Measurements from ENCODE around the gene DMBT1. TPM values are rescaled to one million over a fixed set of nuclear protein-coding genes. Genes with fewer than 3 reads are reported as not detected.

The DMBT1 gene
- total and polyA plus RNA-seq, 7 experiments from 2014 or later, result not detected

DNA sequence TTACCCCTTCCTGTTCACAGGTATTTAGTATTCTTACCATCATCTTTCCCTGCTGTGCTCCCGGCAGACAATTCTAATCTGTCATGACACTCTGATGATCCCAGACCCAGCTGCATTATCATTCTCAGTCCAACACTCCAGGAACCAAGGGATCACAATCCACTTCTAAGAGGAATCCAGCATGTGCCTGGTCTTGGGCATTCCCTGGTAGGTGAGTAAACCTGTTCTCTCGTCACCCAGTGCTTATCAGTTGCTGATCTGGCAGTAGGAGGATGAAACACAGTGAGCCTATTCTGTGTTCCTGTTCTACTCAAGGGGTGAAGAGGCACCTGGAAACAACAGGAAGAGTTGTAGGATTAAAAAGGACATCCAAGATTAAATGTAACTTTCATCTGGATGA lies 1.3 kb upstream of the DMBT1 start:
- peaks cover 0 to 35% (median 22%) of the 10 kb centered on the region in 5 donors for H3K27me3 Mint-ChIP-seq
- no peaks in the 10 kb centered on the region for H3K36me3 Mint-ChIP-seq
- Histone ChIP-seq H3K4me3 (ENCODE audit: low read length) (no peak overlapping the region), H3K27me3 (ENCODE audit: control insufficient read depth in 2 of 2, insufficient read depth in 2 of 2, low read length in 2 of 2) (no peaks in the 10 kb centered on the region), H3K36me3 (ENCODE audit: control insufficient read depth in 2 of 3, insufficient read depth in 3 of 3, low read length in 3 of 3) (no peaks in the 10 kb centered on the region), H3K27ac (ENCODE audit: low read depth, low read length) (no peak overlapping the region), H3K4me1 (ENCODE audit: control insufficient read depth in 2 of 2, insufficient read depth in 2 of 2, low read length in 2 of 2) (peaks cover 9 to 10% of the 10 kb centered on the region in 2 donors), H3K9me3 (ENCODE audit: control insufficient read depth in 2 of 3, low read length in 3 of 3) (no peaks in the 10 kb centered on the region)
- ChIA-PET CTCF (interaction anchor here (1.2 kb wide), 1 partner anchor 10 kb away, joined by 3 read pairs; no protein-coding TSS in a partner anchor), POLR2A (no interaction called here)
- ATAC-seq, result no peak
- intact Hi-C loops (cut with micrococcal nuclease), result no loop called here
- H3K4me1 Mint-ChIP-seq, result peaks cover 11 to 28% (median 21%) of the 10 kb centered on the region in 7 donors
- peaks cover 0 to 2% (median 0%) of the 10 kb centered on the region in 11 donors for H3K9me3 Mint-ChIP-seq
- no peak for DNase-seq
- H3K4me3 Mint-ChIP-seq, result peak overlapping the region in 4 of 10 donors; percentile 14 to 62 (median 24)
- peak overlapping the region in 1 of 9 donors; percentile 15 for H3K27ac Mint-ChIP-seq

DNA sequence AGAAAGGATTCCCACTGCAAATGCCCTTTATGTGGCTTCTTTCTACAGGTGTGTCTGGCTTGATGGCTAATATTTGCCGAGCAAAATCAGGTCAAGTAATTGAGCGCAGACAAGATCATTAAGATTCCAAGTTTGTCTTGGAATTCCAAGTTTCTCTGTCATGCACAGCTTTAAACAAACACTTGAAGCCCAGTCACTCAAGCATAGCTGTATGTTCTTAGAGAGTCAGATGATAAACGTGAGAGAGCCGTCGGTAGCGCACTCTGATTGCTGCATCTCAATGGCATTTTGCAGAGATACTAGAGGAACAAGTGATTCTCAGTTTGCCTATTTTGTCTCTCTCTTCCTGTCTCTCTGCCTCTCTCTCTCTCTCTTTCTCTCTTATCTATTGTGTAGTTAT lies 658 bp downstream of the DMBT1 start:
- Mint-ChIP-seq H3K4me1 (peaks cover 11 to 33% (median 22%) of the 10 kb centered on the region in 7 donors), H3K36me3 (no peaks in the 10 kb centered on the region), H3K9me3 (peaks cover 0 to 2% (median 0%) of the 10 kb centered on the region in 11 donors), H3K27ac (no peak overlapping the region), H3K4me3 (no peak overlapping the region), H3K27me3 (peaks cover 0 to 42% (median 33%) of the 10 kb centered on the region in 5 donors)
- Histone ChIP-seq H3K4me3 (ENCODE audit: low read length) (no peak overlapping the region), H3K9me3 (ENCODE audit: control insufficient read depth in 2 of 3, low read length in 3 of 3) (no peaks in the 10 kb centered on the region), H3K4me1 (ENCODE audit: control insufficient read depth in 2 of 2, insufficient read depth in 2 of 2, low read length in 2 of 2) (peaks cover 9 to 10% of the 10 kb centered on the region in 2 donors), H3K27me3 (ENCODE audit: control insufficient read depth in 2 of 2, insufficient read depth in 2 of 2, low read length in 2 of 2) (peaks cover 0 to 3% of the 10 kb centered on the region in 2 donors), H3K36me3 (ENCODE audit: control insufficient read depth in 2 of 3, insufficient read depth in 3 of 3, low read length in 3 of 3) (no peaks in the 10 kb centered on the region), H3K27ac (ENCODE audit: low read depth, low read length) (no peak overlapping the region)
- no peak for DNase-seq
- intact Hi-C loops (cut with micrococcal nuclease), result loop anchor here in 1 of 2 donors (10.0 kb wide), 1 partner anchor 126 kb away; no protein-coding TSS in a partner anchor
- ATAC-seq, result no peak
- ChIA-PET POLR2A (no interaction called here), CTCF (interaction anchor here (0.7 kb wide), 1 partner anchor 117 kb away, joined by 4 read pairs; no protein-coding TSS in a partner anchor)

DNA sequence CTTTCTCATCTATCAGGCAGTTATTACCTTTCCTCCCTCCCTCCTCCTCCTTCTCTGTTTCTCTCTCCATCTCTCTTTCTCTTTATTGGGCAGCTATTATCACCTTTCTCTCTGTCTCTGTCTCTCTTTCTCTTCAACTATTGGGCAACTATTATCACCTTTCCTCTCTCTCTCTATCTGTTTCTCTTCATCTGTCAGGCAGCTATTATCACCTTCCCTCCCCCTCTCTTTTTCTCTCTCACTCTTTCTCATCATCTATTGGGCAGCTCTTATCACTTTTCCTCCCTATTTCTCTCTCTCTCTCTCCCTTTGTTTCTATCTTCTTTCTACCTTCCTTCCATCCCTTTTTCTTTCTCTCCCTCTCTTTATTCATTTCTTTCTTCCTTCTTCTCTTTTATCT lies 1.2 kb downstream of the DMBT1 start:
- peaks cover 9 to 10% of the 10 kb centered on the region in 2 donors for H3K4me1 ChIP-seq (ENCODE audit: control insufficient read depth in 2 of 2, insufficient read depth in 2 of 2, low read length in 2 of 2)
- ChIA-PET POLR2A (no interaction called here), CTCF (no interaction called here)
- H3K4me1 Mint-ChIP-seq, result peaks cover 11 to 33% (median 22%) of the 10 kb centered on the region in 7 donors
- no peaks in the 10 kb centered on the region for H3K36me3 Mint-ChIP-seq
- peaks cover 0 to 42% (median 30%) of the 10 kb centered on the region in 5 donors for H3K27me3 Mint-ChIP-seq
- H3K36me3 ChIP-seq (ENCODE audit: control insufficient read depth in 2 of 3, insufficient read depth in 3 of 3, low read length in 3 of 3), result no peaks in the 10 kb centered on the region
- ATAC-seq (no peak), DNase-seq (no peak)
- no peak overlapping the region for H3K27ac Mint-ChIP-seq
- no peak overlapping the region for H3K4me3 ChIP-seq (ENCODE audit: low read length)
- H3K27me3 ChIP-seq (ENCODE audit: control insufficient read depth in 2 of 2, insufficient read depth in 2 of 2, low read length in 2 of 2), result peaks cover 0 to 3% of the 10 kb centered on the region in 2 donors
- intact Hi-C loops (cut with micrococcal nuclease), result loop anchor here in 1 of 2 donors (10.0 kb wide), 1 partner anchor 127 kb away; no protein-coding TSS in a partner anchor
- H3K4me3 Mint-ChIP-seq, result no peak overlapping the region
- H3K9me3 ChIP-seq (ENCODE audit: control insufficient read depth in 2 of 3, low read length in 3 of 3), result no peaks in the 10 kb centered on the region
- peaks cover 0 to 2% (median 0%) of the 10 kb centered on the region in 11 donors for H3K9me3 Mint-ChIP-seq
- no peak overlapping the region for H3K27ac ChIP-seq (ENCODE audit: low read depth, low read length)

DNA sequence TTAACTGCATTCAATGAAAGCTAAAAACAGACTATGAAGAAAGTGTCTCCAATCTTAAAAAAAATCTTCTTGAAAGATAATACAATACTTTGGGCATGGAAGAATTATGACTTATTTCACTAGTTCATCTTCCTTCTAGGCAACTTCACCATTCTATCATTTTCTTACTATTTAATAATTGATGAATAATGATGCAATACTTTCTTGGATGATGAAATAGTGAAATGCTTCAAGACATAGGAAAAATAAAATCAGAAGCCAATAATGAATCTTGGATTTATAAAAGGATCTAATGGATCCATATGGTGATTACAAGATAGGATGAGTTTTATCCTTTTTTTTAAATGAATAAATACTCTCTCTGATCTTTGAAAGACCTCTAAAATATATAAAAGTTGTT lies 4.4 kb downstream of the DMBT1 start:
- no peaks in the 10 kb centered on the region for H3K36me3 Mint-ChIP-seq
- intact Hi-C loops (cut with micrococcal nuclease), result loop anchor here (1.0 to 10.0 kb wide), 12 partner anchors 40 to 992 kb away; no protein-coding TSS in a partner anchor
- H3K4me3 Mint-ChIP-seq, result no peak overlapping the region
- no peak for DNase-seq
- Histone ChIP-seq H3K9me3 (ENCODE audit: control insufficient read depth in 2 of 3, low read length in 3 of 3) (no peaks in the 10 kb centered on the region), H3K27ac (ENCODE audit: low read depth, low read length) (no peak overlapping the region), H3K36me3 (ENCODE audit: control insufficient read depth in 2 of 3, insufficient read depth in 3 of 3, low read length in 3 of 3) (no peaks in the 10 kb centered on the region), H3K4me1 (ENCODE audit: control insufficient read depth in 2 of 2, insufficient read depth in 2 of 2, low read length in 2 of 2) (no peaks in the 10 kb centered on the region), H3K4me3 (ENCODE audit: low read length) (no peak overlapping the region), H3K27me3 (ENCODE audit: control insufficient read depth in 2 of 2, insufficient read depth in 2 of 2, low read length in 2 of 2) (peaks cover 0 to 3% of the 10 kb centered on the region in 2 donors)
- H3K4me1 Mint-ChIP-seq, result peaks cover 0 to 17% (median 8%) of the 10 kb centered on the region in 7 donors
- no peak overlapping the region for H3K27ac Mint-ChIP-seq
- H3K9me3 Mint-ChIP-seq, result peaks cover 0 to 2% (median 0%) of the 10 kb centered on the region in 11 donors
- ATAC-seq, result no peak
- ChIA-PET CTCF (interaction anchor here (0.7 to 3.3 kb wide), 19 partner anchors 9 to 286 kb away, joined by 3 to 28 read pairs (median 4); no protein-coding TSS in a partner anchor), POLR2A (no interaction called here)
- peaks cover 13 to 42% (median 30%) of the 10 kb centered on the region in 5 donors for H3K27me3 Mint-ChIP-seq

DNA sequence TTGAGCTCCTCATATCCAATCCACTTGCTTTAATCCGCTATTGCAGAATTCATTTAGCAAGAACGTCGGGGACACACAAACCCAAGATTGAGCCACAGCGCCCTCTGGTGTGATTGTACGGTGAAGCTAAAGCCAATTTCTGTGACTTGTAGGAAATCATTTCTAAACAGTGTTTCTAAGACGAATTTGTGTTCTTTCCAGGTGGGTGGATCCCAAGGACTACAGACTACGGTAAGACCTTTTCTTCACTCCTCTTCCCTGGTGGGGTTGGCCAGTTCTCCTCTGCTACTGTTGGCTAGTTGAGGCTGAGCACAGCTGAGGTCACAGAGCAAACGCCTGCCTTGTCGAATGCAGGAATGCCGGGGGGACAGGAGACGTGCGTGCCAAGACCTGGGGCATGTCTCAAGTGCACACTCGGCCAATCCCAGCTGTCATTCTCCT lies 5.2 kb downstream of the DMBT1 start:
- Histone ChIP-seq H3K27ac (ENCODE audit: low read depth, low read length) (no peak overlapping the region), H3K4me1 (ENCODE audit: control insufficient read depth in 2 of 2, insufficient read depth in 2 of 2, low read length in 2 of 2) (no peaks in the 10 kb centered on the region), H3K4me3 (ENCODE audit: low read length) (no peak overlapping the region), H3K36me3 (ENCODE audit: control insufficient read depth in 2 of 3, insufficient read depth in 3 of 3, low read length in 3 of 3) (no peaks in the 10 kb centered on the region), H3K9me3 (ENCODE audit: control insufficient read depth in 2 of 3, low read length in 3 of 3) (no peaks in the 10 kb centered on the region), H3K27me3 (ENCODE audit: control insufficient read depth in 2 of 2, insufficient read depth in 2 of 2, low read length in 2 of 2) (peaks cover 0 to 3% of the 10 kb centered on the region in 2 donors)
- ChIA-PET CTCF (interaction anchor here (0.7 to 3.3 kb wide), 20 partner anchors 10 to 286 kb away, joined by 3 to 28 read pairs (median 4); no protein-coding TSS in a partner anchor), POLR2A (no interaction called here)
- Mint-ChIP-seq H3K4me1 (peaks cover 0 to 17% (median 8%) of the 10 kb centered on the region in 7 donors), H3K27me3 (peaks cover 16 to 35% (median 27%) of the 10 kb centered on the region in 5 donors), H3K36me3 (no peaks in the 10 kb centered on the region), H3K4me3 (no peak overlapping the region), H3K9me3 (peaks cover 0 to 2% (median 0%) of the 10 kb centered on the region in 11 donors), H3K27ac (no peak overlapping the region)
- ATAC-seq, result peak; percentile 48
- intact Hi-C loops (cut with micrococcal nuclease), result loop anchor here (1.0 to 10.0 kb wide), 13 partner anchors 40 to 993 kb away; no protein-coding TSS in a partner anchor
- peak; percentile 24 to 61 (median 52) for DNase-seq

DNA sequence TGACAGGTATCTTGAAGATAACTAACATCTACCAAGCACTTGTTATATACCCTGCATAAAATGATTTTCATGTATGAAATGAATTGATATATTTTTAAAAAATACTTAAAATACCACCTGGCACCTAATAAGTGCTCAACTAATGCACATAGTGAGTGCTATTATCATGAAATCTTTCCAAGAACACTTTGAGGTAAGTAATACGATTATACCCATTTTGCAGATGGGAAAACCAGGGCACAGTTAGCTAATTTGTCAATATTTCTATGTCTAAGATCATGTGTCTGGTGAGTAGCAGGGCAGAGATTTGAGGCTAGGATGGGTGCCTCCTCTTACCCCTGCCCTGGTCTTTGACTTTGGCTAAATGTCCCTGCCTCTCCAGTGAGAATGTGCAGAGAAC lies 6.1 kb downstream of the DMBT1 start:
- Mint-ChIP-seq H3K27me3 (peaks cover 16 to 35% (median 24%) of the 10 kb centered on the region in 5 donors), H3K36me3 (no peaks in the 10 kb centered on the region), H3K9me3 (peaks cover 0 to 2% (median 0%) of the 10 kb centered on the region in 11 donors), H3K27ac (no peak overlapping the region), H3K4me3 (no peak overlapping the region), H3K4me1 (peaks cover 0 to 11% (median 3%) of the 10 kb centered on the region in 7 donors)
- Histone ChIP-seq H3K4me3 (ENCODE audit: low read length) (no peak overlapping the region), H3K36me3 (ENCODE audit: control insufficient read depth in 2 of 3, insufficient read depth in 3 of 3, low read length in 3 of 3) (no peaks in the 10 kb centered on the region), H3K4me1 (ENCODE audit: control insufficient read depth in 2 of 2, insufficient read depth in 2 of 2, low read length in 2 of 2) (no peaks in the 10 kb centered on the region), H3K27me3 (ENCODE audit: control insufficient read depth in 2 of 2, insufficient read depth in 2 of 2, low read length in 2 of 2) (peaks cover 0 to 3% of the 10 kb centered on the region in 2 donors), H3K27ac (ENCODE audit: low read depth, low read length) (no peak overlapping the region), H3K9me3 (ENCODE audit: control insufficient read depth in 2 of 3, low read length in 3 of 3) (no peaks in the 10 kb centered on the region)
- intact Hi-C loops (cut with micrococcal nuclease), result loop anchor here (2.0 to 10.0 kb wide), 4 partner anchors 54 to 992 kb away; no protein-coding TSS in a partner anchor
- CTCF ChIA-PET, result interaction anchor here (0.7 to 3.3 kb wide), 7 partner anchors 46 to 273 kb away, joined by 3 to 28 read pairs (median 6); no protein-coding TSS in a partner anchor
- POLR2A ChIA-PET, result no interaction called here
- DNase-seq (no peak), ATAC-seq (no peak)
